ENCODE data around the gene SLC25A21. TPM values are rescaled to one million over a fixed set of nuclear protein-coding genes. Genes with fewer than 3 reads are reported as not detected.

Gene SLC25A21
- total RNA-seq, 1 donor from 2014 or later, result 0.81 TPM

GRCh38 chr14:37054869-37055268 lies 117.5 kb downstream of the SLC25A21 start:
- no peak for DNase-seq (ENCODE audit: low read depth)
- H3K4me3 ChIP-seq (ENCODE audit: low read depth, low read length), result no peak overlapping the region
- no peak for TF ChIP-seq CTCF (conservative IDR thresholded peaks at IDR 0.05; ENCODE audit: low read depth, low read length)

- no peak overlapping the region for H3K4me3 ChIP-seq (ENCODE audit: low read depth, low read length)
- DNase-seq (ENCODE audit: low read depth), result no peak
- no peak for TF ChIP-seq CTCF (conservative IDR thresholded peaks at IDR 0.05; ENCODE audit: low read depth, low read length)
Measured at GRCh38 chr14:37054144-37054543, 118.3 kb downstream of the SLC25A21 start.

- no peak for DNase-seq (ENCODE audit: low read depth)
- TF ChIP-seq CTCF (conservative IDR thresholded peaks at IDR 0.05; ENCODE audit: low read depth, low read length), result no peak
Measured at GRCh38 chr14:37051680-37052079, 120.7 kb downstream of the SLC25A21 start.

GRCh38 chr14:37051153-37051552 lies 121.3 kb downstream of the SLC25A21 start:
- DNase-seq (ENCODE audit: low read depth), result no peak
- TF ChIP-seq CTCF (conservative IDR thresholded peaks at IDR 0.05; ENCODE audit: low read depth, low read length), result no peak
- no peak overlapping the region for H3K4me3 ChIP-seq (ENCODE audit: low read depth, low read length)

More at GRCh38 chr14:37051680-37052079, 120.7 kb downstream of the SLC25A21 start:
- no peak overlapping the region for H3K4me3 ChIP-seq (ENCODE audit: low read depth, low read length)

- TF ChIP-seq CTCF (conservative IDR thresholded peaks at IDR 0.05; ENCODE audit: low read depth, low read length), result no peak
- no peak overlapping the region for H3K4me3 ChIP-seq (ENCODE audit: low read depth, low read length)
- no peak for DNase-seq (ENCODE audit: low read depth)
Measured at GRCh38 chr14:37048666-37049071, 123.7 kb downstream of the SLC25A21 start.

GRCh38 chr14:37047996-37048395 lies 124.4 kb downstream of the SLC25A21 start:
- TF ChIP-seq CTCF (conservative IDR thresholded peaks at IDR 0.05; ENCODE audit: low read depth, low read length), result no peak
- H3K4me3 ChIP-seq (ENCODE audit: low read depth, low read length), result no peak overlapping the region
- no peak for DNase-seq (ENCODE audit: low read depth)

GRCh38 chr14:37047226-37047625 lies 125.2 kb downstream of the SLC25A21 start:
- H3K4me3 ChIP-seq (ENCODE audit: low read depth, low read length), result no peak overlapping the region
- DNase-seq (ENCODE audit: low read depth), result no peak
- no peak for TF ChIP-seq CTCF (conservative IDR thresholded peaks at IDR 0.05; ENCODE audit: low read depth, low read length)

Measured in epithelial cell of proximal tubule (primary cell).